GM18519 (cell line): ENCODE results near the gene BNIP2.
"Not testable (repeated sequence)": the region's sequence is repeated elsewhere in the genome, so short reads cannot be mapped to it uniquely, and the experiment has no call there.

Source experiments
- ATAC-seq: cut with Tn5 transposase; IDR thresholded peaks from one replicate; pipeline ENCODE4 v1.9.1; 2021; ENCODE audit warnings: mild to moderate bottlenecking, moderate library complexity; ENCODE audit not compliant: unreplicated experiment, low FRiP score

Gene BNIP2

DNA sequence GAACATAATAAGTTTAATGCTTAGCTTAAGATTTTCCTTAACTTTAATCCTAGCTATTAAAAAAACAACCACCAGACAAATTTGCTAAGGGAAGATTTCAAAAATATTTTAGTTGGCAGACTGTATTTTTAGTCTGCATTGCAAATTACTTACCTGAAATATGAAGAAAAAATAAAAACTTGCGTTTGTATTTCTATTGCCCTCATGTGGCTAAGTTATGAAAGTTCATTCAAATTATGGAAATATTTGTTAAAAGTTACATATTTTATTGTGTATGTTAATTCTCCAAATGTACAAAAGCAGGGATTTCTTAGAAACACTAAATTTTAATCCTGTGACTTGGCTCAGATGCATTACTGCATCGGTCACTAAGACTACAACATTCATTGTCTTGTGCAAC lies 46.8 kb downstream of the BNIP2 start:
- no peak for ATAC-seq

- ATAC-seq = not testable (repeated sequence)
Measured at GRCh38 chr15:59637507-59637906, 51.6 kb downstream of the BNIP2 start.

- ATAC-seq = no peak
Measured at GRCh38 chr15:59636184-59636583, 52.9 kb downstream of the BNIP2 start.

- ATAC-seq = no peak
Measured at GRCh38 chr15:59632714-59633113, 56.4 kb downstream of the BNIP2 start.

- no peak for ATAC-seq
Measured at GRCh38 chr15:59622289-59622688, 66.8 kb downstream of the BNIP2 start.

DNA sequence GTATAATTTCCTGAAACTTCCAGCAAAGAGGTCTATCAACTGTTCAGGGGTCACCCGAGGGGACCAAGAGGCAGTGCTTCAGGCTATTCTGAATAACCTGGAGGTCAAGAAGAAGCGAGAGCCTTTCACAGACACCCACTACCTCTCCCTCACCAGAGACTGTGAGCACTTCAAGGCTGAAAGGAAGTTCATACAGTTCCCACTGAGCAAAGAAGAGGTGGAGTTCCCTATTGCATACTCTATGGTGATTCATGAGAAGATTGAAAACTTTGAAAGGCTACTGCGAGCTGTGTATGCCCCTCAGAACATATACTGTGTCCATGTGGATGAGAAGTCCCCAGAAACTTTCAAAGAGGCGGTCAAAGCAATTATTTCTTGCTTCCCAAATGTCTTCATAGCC lies 70.7 kb downstream of the BNIP2 start:
- no peak for ATAC-seq

DNA sequence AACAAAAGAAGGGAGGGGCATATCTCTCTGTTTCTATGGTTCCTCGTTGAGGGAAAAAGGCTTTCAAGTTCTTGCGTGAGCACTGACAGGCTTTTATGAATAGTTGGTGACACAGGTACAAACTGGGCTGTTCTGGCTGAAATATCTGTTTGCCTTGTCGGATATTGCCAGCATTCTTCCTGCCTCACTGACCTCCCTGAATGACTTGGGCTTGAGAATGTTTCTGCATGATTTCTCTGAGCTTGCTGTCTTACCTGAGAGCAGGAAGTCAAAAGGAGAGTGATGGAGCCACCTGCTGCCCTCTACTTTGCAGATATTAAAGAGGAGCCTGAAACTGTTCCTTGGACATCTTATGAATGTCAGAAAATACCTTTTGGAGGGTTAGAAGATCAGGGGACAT lies 72.7 kb downstream of the BNIP2 start:
- no peak for ATAC-seq

GRCh38 chr15:59615661-59616060 lies 73.5 kb downstream of the BNIP2 start:
- no peak for ATAC-seq

GRCh38 chr15:59614153-59614552 lies 75.0 kb downstream of the BNIP2 start:
- no peak for ATAC-seq

GRCh38 chr15:59611276-59612260 lies 77.6 kb downstream of the BNIP2 start, which contains the start of gene GCNT3:
Gene GCNT3 (plus strand): TSS chr15:59611783. CDS start chr15:59618239, 6,456 bp downstream.
- ATAC-seq = no peak

DNA sequence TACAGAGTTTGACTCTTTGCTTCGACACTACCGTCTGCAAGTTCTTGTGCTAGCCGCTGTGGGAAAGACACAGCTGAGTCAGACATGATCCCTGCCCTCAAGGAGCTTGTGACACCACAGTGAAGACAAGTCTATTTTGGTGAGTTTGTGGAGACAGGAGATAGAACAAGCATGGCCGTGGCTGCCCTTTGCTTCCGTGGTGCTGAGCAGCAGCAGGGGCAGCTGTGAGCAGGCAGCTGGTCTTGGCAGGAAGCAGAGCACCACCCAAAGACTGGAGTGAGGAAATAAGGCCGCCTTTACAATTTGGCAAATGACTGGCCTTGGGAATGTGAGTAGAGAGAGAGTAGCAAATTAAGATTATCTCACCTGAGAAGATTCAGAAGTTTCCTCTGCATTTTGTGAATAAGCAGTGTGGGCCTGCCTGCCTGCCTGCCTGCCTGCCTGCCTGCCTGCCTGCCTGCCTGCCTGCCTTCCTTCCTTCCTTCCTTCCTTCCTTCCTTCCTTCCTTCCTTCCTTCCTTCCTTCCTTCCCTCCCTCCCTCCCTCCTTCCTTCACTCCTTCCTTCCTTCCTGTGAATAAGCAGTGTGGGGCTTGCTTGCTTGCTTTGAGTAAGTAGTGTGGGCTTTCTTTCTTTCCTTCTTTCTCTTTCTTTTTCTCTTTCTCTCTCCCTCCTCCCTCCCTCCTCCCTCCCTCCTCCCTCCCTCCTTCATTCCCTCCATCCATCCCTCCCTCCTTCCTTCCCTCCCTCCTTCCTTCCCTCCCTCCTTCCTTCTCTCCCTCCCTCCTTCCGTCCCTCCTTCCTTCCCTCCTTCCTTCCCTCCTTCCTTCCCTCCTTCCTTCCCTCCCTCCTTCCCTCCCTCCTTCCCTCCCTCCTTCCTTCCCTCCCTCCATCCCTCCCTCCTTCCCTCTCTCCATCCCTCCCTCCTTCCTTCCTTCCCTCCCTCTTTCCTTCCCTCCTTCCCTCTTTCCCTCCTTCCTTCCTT lies 79.1 kb downstream of the BNIP2 start:
- ATAC-seq = no peak
